HCT116 (cell line): Measurements from ENCODE around the gene INPP5D. TPM values are rescaled to one million over a fixed set of nuclear protein-coding genes. Genes with fewer than 3 reads are reported as not detected.

Experiments
- ATAC-seq: fragments of 200-7000 bp; cut with Tn5 transposase; 2 replicates; pipeline ENCODE4 v1.9.1; 2020; ENCODE audit warnings: mild to moderate bottlenecking, moderate library complexity
- BruUV-seq: library from RNA; stranded (reverse); fragments of 400-500 nt; replicated peaks from 2 replicates; lab custom pipeline; 2021; lab: Mats Ljungman, UMichigan
- CTCF ChIA-PET: fragments of 300-600 bp; sonication (Branson Sonifier 250); formaldehyde crosslinking; loops from one replicate; lab custom pipeline; 2021; ENCODE audit warnings: antibody characterized with exemption; lab: Charles Lee
- POLR2A ChIA-PET: fragments of 300-600, 350-600 bp; sonication (Branson Sonifier 250); formaldehyde crosslinking; loops from one replicate; lab custom pipeline; 2021; ENCODE audit warnings: antibody characterized with exemption; lab: Charles Lee
- RAD21 ChIA-PET, 2 experiments: fragments of 300-600 bp; sonication (Branson Sonifier 250); formaldehyde crosslinking; loops; one replicate each; lab custom pipeline; 2023; ENCODE audit warnings: low total read pairs in 2 of 2; ENCODE audit not compliant: uncharacterized antibody in 2 of 2, unreplicated experiment in 2 of 2, low non-redundant PET in 1 of 2; lab: Charles Lee
- DNase-seq: peaks from one replicate; pipeline ENCODE4 v3.0.0-alpha.2; 2010; ENCODE audit warnings: low read depth, low spot score
- H2AFZ ChIP-seq: fragments of 200-600 bp; shearing (Covaris generic), sonication (generic); 2 replicates; pipeline ENCODE4 v1.6.1; 2017; ENCODE audit warnings: low read depth, mixed run types, mixed read lengths, antibody characterized with exemption, low read length; ENCODE audit not compliant: poor library complexity, severe bottlenecking
- H3K27ac ChIP-seq: 2 replicates; pipeline ENCODE4 v1.5.1; 2012; ENCODE audit warnings: low read depth, low read length
- H3K27me3 ChIP-seq: fragments of 200-600 bp; sonication (generic); 2 replicates; pipeline ENCODE4 v1.6.1; 2016; ENCODE audit warnings: mixed run types, low read length, mixed read lengths; ENCODE audit not compliant: insufficient read depth
- H3K36me3 ChIP-seq, 2 experiments: fragments of 200-500 bp in 1 of 2; fragments of 200-600 bp in 1 of 2; sonication (Bioruptor generic) in 1 of 2; sonication (generic) in 1 of 2; 2 replicates each; pipeline versions ENCODE4 v1.5.1 to v1.6.1; 2014 to 2016; ENCODE audit warnings: low read length in 2 of 2, inconsistent platforms in 1 of 2, mixed read lengths in 1 of 2, mixed run types in 1 of 2; ENCODE audit not compliant: insufficient read depth in 2 of 2, control insufficient read depth in 1 of 2
- H3K4me1 ChIP-seq, 2 experiments: fragments of 200-600 bp in 1 of 2; sonication (generic) in 1 of 2; 2 replicates each; pipeline versions ENCODE4 v1.5.1 to v1.6.1; 2012 to 2017; ENCODE audit warnings: low read length in 2 of 2, inconsistent platforms in 1 of 2, mild to moderate bottlenecking in 1 of 2, mixed read lengths in 1 of 2, mixed run types in 1 of 2, moderate library complexity in 1 of 2; ENCODE audit not compliant: insufficient read depth in 2 of 2, control insufficient read depth in 1 of 2
- H3K4me2 ChIP-seq: fragments of 200-600 bp; sonication (generic); 2 replicates; pipeline ENCODE4 v1.6.1; 2017; ENCODE audit warnings: mixed run types, low read length, mixed read lengths
- H3K4me3 ChIP-seq, 2 experiments: fragments of 200-600 bp in 1 of 2; sonication (generic) in 1 of 2; replicated peaks in 1 of 2; 2 replicates each; pipeline ENCODE4 v1.5.1; 2011 to 2016; ENCODE audit warnings: low read length in 2 of 2, control low read depth in 1 of 2, low read depth in 1 of 2, mild to moderate bottlenecking in 1 of 2, mixed read lengths in 1 of 2, mixed run types in 1 of 2
- H3K79me2 ChIP-seq: fragments of 200-600 bp; sonication (generic); 2 replicates; pipeline ENCODE4 v1.6.1; 2017; ENCODE audit warnings: mild to moderate bottlenecking, mixed run types, low read length, moderate library complexity, mixed read lengths; ENCODE audit not compliant: insufficient read depth
- H3K9ac ChIP-seq: fragments of 200-600 bp; sonication (generic); 2 replicates; pipeline ENCODE4 v1.6.1; 2016; ENCODE audit warnings: low read length, mixed read lengths
- H3K9me2 ChIP-seq: fragments of 200-600 bp; sonication (generic), shearing (Covaris generic); 2 replicates; pipeline ENCODE4 v1.6.1; 2017; ENCODE audit warnings: mixed run types, mild to moderate bottlenecking, moderate library complexity; ENCODE audit not compliant: insufficient read depth
- H3K9me3 ChIP-seq, 2 experiments: fragments of 200-500 bp in 1 of 2; fragments of 200-600 bp in 1 of 2; sonication (Bioruptor generic) in 1 of 2; sonication (generic) in 1 of 2; 2 replicates each; pipeline ENCODE4 v1.6.1; 2014 to 2017; ENCODE audit warnings: low read length in 2 of 2, mixed read lengths in 2 of 2, inconsistent platforms in 1 of 2, low read depth in 1 of 2, mild to moderate bottlenecking in 1 of 2, mixed run types in 1 of 2, moderate library complexity in 1 of 2; ENCODE audit not compliant: control insufficient read depth in 1 of 2, insufficient read depth in 1 of 2
- H4K20me1 ChIP-seq: fragments of 200-600 bp; sonication (generic), shearing (Covaris generic); 2 replicates; pipeline ENCODE4 v1.6.1; 2017; ENCODE audit warnings: mixed run types, mild to moderate bottlenecking, moderate library complexity; ENCODE audit not compliant: insufficient read depth
- ATF3 ChIP-seq: IDR thresholded peaks from 2 replicates; pipeline ENCODE4 v1.6.1; 2012
- CBX3 ChIP-seq: IDR thresholded peaks from 2 replicates; pipeline ENCODE4 v1.6.1; 2012; ENCODE audit warnings: low read depth
- EGR1 ChIP-seq: IDR thresholded peaks from 2 replicates; pipeline ENCODE4 v1.6.1; 2012; ENCODE audit warnings: low read depth
- EZH2 ChIP-seq: fragments of 200-600 bp; sonication (generic); IDR thresholded peaks from 2 replicates; pipeline ENCODE4 v1.6.1; 2017; ENCODE audit warnings: antibody characterized with exemption, mixed run types
- FOSL1 ChIP-seq: IDR thresholded peaks from 2 replicates; pipeline ENCODE4 v1.6.1; 2012; ENCODE audit warnings: low read depth
- JUND ChIP-seq: IDR thresholded peaks from 2 replicates; pipeline ENCODE4 v1.6.1; 2012
- POLR2A ChIP-seq: IDR thresholded peaks from 2 replicates; pipeline ENCODE4 v1.7.0; 2011; ENCODE audit warnings: borderline replicate concordance; ENCODE audit not compliant: insufficient read depth, insufficient read length; ENCODE audit errors: extremely low read depth
- POLR2AphosphoS5 ChIP-seq: IDR thresholded peaks from 2 replicates; pipeline ENCODE4 v1.6.1; 2011; ENCODE audit warnings: mild to moderate bottlenecking, low read depth, low read length, moderate library complexity
- SIN3A ChIP-seq: IDR thresholded peaks from 2 replicates; pipeline ENCODE4 v1.6.1; 2012; ENCODE audit warnings: low read depth
- SP1 ChIP-seq: IDR thresholded peaks from 2 replicates; pipeline ENCODE4 v1.6.1; 2012; ENCODE audit warnings: low read depth
- SRF ChIP-seq: IDR thresholded peaks from 2 replicates; pipeline ENCODE4 v1.6.1; 2012; ENCODE audit warnings: low read depth
- TCF7L2 ChIP-seq: IDR thresholded peaks from 2 replicates; pipeline ENCODE4 v1.7.0; 2011; ENCODE audit warnings: borderline replicate concordance, inconsistent platforms; ENCODE audit not compliant: insufficient read depth, insufficient read length; ENCODE audit errors: extremely low read depth
- YY1 ChIP-seq: IDR thresholded peaks from 2 replicates; pipeline ENCODE4 v1.6.1; 2011; ENCODE audit warnings: low read length, low read depth, moderate library complexity, mild to moderate bottlenecking; ENCODE audit not compliant: insufficient replicate concordance; ENCODE audit errors: extremely low read depth
- ZBTB33 ChIP-seq: IDR thresholded peaks from 2 replicates; pipeline ENCODE4 v1.6.1; 2011; ENCODE audit warnings: mild to moderate bottlenecking, low read length, moderate library complexity; ENCODE audit not compliant: insufficient replicate concordance; ENCODE audit errors: extremely low read depth
- ZFX ChIP-seq: fragments of 450-650 bp; IDR thresholded peaks from 2 replicates; pipeline ENCODE4 v1.6.1; 2017
- ZNF274 ChIP-seq: fragments of 200-500 bp; sonication (Bioruptor generic); IDR thresholded peaks from 2 replicates; pipeline ENCODE4 v1.6.1; 2014; ENCODE audit warnings: mild to moderate bottlenecking, low read depth, low read length, inconsistent platforms
- intact Hi-C: fragments of 100-400 bp; cut with micrococcal nuclease; formaldehyde crosslinking; loops from 2 replicates; pipeline ENCODE4 v1.10.0; 2022
- total RNA-seq: library from RNA; stranded (reverse); gene quantifications from one replicate; pipeline ENCODE4 v1.2.1, GENCODE V29; 2021; ENCODE audit not compliant: unreplicated experiment
- TF ChIP-seq, protein P1 (sequence below), 3 experiments: fragments of 200-600 bp in 1 of 3; sonication (generic) in 1 of 3; IDR thresholded peaks in 2 of 3; conservative IDR thresholded peaks in 1 of 3; 2 replicates each; pipeline ENCODE4 v1.5.1; 2012 to 2017; ENCODE audit warnings: low read depth in 2 of 3, low read length in 2 of 3, antibody characterized with exemption in 1 of 3, borderline replicate concordance in 1 of 3, control low read depth in 1 of 3, mild to moderate bottlenecking in 1 of 3, mixed read lengths in 1 of 3, mixed run types in 1 of 3, moderate library complexity in 1 of 3; ENCODE audit not compliant: insufficient read depth in 1 of 3
- TF ChIP-seq, protein P2 (sequence below): IDR thresholded peaks from 2 replicates; pipeline ENCODE4 v1.6.1; 2012

Gene INPP5D
- total RNA-seq, 1 experiment from 2014 or later = 1.8 TPM

DNA sequence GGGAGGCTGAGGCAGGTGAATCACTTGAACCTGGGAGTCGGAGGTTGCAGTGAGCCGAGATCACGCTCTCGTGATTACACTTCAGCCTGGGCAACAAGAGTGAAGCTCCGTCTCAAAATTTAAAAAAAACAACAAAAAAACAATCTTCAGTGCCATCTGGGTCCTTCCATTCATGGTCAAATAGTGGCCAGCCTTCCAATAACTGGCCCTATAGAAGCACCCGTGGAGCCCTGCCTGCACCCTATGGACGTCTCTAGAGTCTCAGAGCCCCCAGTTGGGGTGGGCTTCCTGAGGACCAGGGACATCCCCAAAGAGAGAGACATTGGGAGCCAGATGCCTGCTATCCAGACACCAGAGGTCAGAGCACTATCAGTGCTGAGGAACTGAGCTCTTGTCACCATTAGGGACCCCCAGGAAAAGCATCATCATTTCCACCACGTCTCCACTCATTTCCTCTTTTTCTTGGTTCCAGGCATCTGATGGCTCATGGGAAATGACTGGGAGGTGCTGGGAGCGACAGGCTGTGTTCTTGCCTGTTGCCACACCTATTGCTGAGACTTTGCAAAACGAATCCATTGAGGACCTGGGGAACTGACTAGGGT, 18.3 kb upstream of the INPP5D start:
- no peaks in the 10 kb centered on the region for H3K27me3 ChIP-seq
- ChIA-PET CTCF (no interaction called here), POLR2A (no interaction called here), RAD21 (no interaction called here)
- no TSS peak for BruUV-seq
- H3K36me3 ChIP-seq = no peaks in the 10 kb centered on the region
- no peak for TF ChIP-seq POLR2AphosphoS5
- no peak for TF ChIP-seq CBX3
- TF ChIP-seq, protein P1, sequence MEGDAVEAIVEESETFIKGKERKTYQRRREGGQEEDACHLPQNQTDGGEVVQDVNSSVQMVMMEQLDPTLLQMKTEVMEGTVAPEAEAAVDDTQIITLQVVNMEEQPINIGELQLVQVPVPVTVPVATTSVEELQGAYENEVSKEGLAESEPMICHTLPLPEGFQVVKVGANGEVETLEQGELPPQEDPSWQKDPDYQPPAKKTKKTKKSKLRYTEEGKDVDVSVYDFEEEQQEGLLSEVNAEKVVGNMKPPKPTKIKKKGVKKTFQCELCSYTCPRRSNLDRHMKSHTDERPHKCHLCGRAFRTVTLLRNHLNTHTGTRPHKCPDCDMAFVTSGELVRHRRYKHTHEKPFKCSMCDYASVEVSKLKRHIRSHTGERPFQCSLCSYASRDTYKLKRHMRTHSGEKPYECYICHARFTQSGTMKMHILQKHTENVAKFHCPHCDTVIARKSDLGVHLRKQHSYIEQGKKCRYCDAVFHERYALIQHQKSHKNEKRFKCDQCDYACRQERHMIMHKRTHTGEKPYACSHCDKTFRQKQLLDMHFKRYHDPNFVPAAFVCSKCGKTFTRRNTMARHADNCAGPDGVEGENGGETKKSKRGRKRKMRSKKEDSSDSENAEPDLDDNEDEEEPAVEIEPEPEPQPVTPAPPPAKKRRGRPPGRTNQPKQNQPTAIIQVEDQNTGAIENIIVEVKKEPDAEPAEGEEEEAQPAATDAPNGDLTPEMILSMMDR (IDR thresholded peaks at IDR 0.05 in 2 of 3, conservative IDR thresholded peaks at IDR 0.05 in 1 of 3; ENCODE audit: borderline replicate concordance in 1 of 3, insufficient read depth in 1 of 3, low read depth in 2 of 3, low read length in 2 of 3) = no peak
- no peak for TF ChIP-seq ZFX
- TF ChIP-seq ZNF274 = no peak
- TF ChIP-seq SRF = no peak
- TF ChIP-seq SIN3A = no peak
- no peak for TF ChIP-seq POLR2A
- no peak for TF ChIP-seq SP1
- no peak for TF ChIP-seq EGR1
- TF ChIP-seq FOSL1 = no peak
- TF ChIP-seq TCF7L2 = no peak
- TF ChIP-seq, protein P2, sequence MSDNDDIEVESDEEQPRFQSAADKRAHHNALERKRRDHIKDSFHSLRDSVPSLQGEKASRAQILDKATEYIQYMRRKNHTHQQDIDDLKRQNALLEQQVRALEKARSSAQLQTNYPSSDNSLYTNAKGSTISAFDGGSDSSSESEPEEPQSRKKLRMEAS = no peak
- no peak for TF ChIP-seq EZH2
- TF ChIP-seq ZBTB33 = no peak
- TF ChIP-seq ATF3 = no peak
- no peak for TF ChIP-seq YY1
- no peak for TF ChIP-seq JUND
- H3K4me1 ChIP-seq = no peaks in the 10 kb centered on the region
- H3K79me2 ChIP-seq = no peaks in the 10 kb centered on the region
- no peak overlapping the region for H3K4me3 ChIP-seq
- no peak overlapping the region for H3K9ac ChIP-seq
- no peak for DNase-seq
- ATAC-seq = no peak
- intact Hi-C loops = no loop called here
- H3K9me2 ChIP-seq = no peaks in the 10 kb centered on the region
- no peak overlapping the region for H3K27ac ChIP-seq
- no peaks in the 10 kb centered on the region for H4K20me1 ChIP-seq
- no peak overlapping the region for H3K4me2 ChIP-seq
- no peak overlapping the region for H2AFZ ChIP-seq
- no peaks in the 10 kb centered on the region for H3K9me3 ChIP-seq
